Adrenal gland (tissue), 12 donors: ENCODE data around the gene PIGX. TPM values are rescaled to one million over a fixed set of nuclear protein-coding genes. Genes with fewer than 3 reads are reported as not detected.

Source experiments
- DNase-seq, 7 donors: peaks; one replicate each; pipeline ENCODE4 v3.0.0-alpha.2; 2019 to 2020
- H3K27ac ChIP-seq, 5 donors: fragments of 200-600 bp; sonication (generic) in 4 of 5; 1 replicate in 3 of 5; 2 replicates in 2 of 5; pipeline versions ENCODE4 v1.5.1 to v1.8.0; 2016 to 2020; ENCODE audit warnings: mild to moderate bottlenecking in 1 of 5
- H3K27me3 ChIP-seq: fragments of 200-600 bp; 2 replicates; pipeline ENCODE4 v1.8.0; 2021
- H3K36me3 ChIP-seq, 2 donors: fragments of 200-600 bp; replicated peaks in 1 of 2; 1 replicate in 1 of 2; 2 replicates in 1 of 2; pipeline versions ENCODE4 v1.5.1 to v1.8.0; 2018 to 2022
- H3K4me1 ChIP-seq, 2 donors: fragments of 200-600 bp; replicated peaks in 1 of 2; 1 replicate in 1 of 2; 2 replicates in 1 of 2; pipeline versions ENCODE4 v1.5.1 to v1.8.0; 2018 to 2021
- H3K4me3 ChIP-seq, 4 donors: fragments of 200-600 bp; sonication (generic) in 3 of 4; one replicate each; pipeline ENCODE4 v1.5.1; 2016 to 2018
- H3K9me3 ChIP-seq, 3 donors: fragments of 200-600 bp; sonication (generic) in 1 of 3; replicated peaks in 1 of 3; 1 replicate in 2 of 3; 2 replicates in 1 of 3; pipeline versions ENCODE4 v1.5.1 to v1.8.0; 2016 to 2021
- POLR2A ChIP-seq, 2 donors: fragments of 450-650 bp; IDR thresholded peaks; one replicate each; pipeline ENCODE4 v1.6.1; 2017; ENCODE audit warnings: antibody characterized with exemption in 2 of 2, mild to moderate bottlenecking in 2 of 2, moderate library complexity in 1 of 2
- WGBS, 4 donors: extraction: QIAGEN DNeasy Blood & Tissue Kit in 2 of 4; methylation state at CpG; one replicate each; pipeline versions ENCODE4 v1.1.5 to v1.1.7; 2013 to 2017; 5-methylcytosine and 5-hydroxymethylcytosine counted together
- intact Hi-C, 2 donors: fragments of 100-400 bp; cut with DNase I; formaldehyde crosslinking; loops; one replicate each; pipeline versions ENCODE4 v1.14.1 to v1.15.0; 2022 to 2023
- polyA plus RNA-seq, 3 donors: library from polyadenylated mRNA; stranded (reverse); fragments of 200-250 nt in 2 of 3; fragments of 350-450 nt in 1 of 3; fragmentation: Illumina TruSeq in 1 of 3; extraction: RNeasy Lipid Tissue Mini Kit (QIAGEN cat#74804) in 1 of 3; gene quantifications; one replicate each; pipeline ENCODE4 v1.2.3, GENCODE V29; 2013 to 2014
- total RNA-seq, 9 donors: library from RNA; depleted of rRNA in 4 of 9; stranded (reverse); fragments of >200 nt in 4 of 9; fragments of 120-200 nt in 1 of 9; fragmentation: NEBNext Ultra II Directional in 1 of 9; extraction: Animal tissue kit (Norgen Biotek cat#: 25700) in 1 of 9; gene quantifications; one replicate each; pipeline versions ENCODE4 v1.1.0 to v1.2.4, GENCODE V29; 2013 to 2023
- TF ChIP-seq, protein P1 (sequence below), 6 experiments: fragments of 450-650 bp in 4 of 6; fragments of 200-600 bp in 2 of 6; sonication (generic) in 1 of 6; IDR thresholded peaks; 1 replicate in 5 of 6; 2 replicates in 1 of 6; pipeline versions ENCODE4 v1.5.1 to v1.8.0; 2016 to 2021; ENCODE audit warnings: antibody characterized with exemption in 6 of 6, mild to moderate bottlenecking in 2 of 6, moderate library complexity in 1 of 6
- donor health status: healthy with polysubstance abuse.
- donor health status: Bipolar disorder and iron deficiency.
- donor health status: DM: yes; HTN: yes; CAD: no.
- donor health status: DM: no; HTN: no; CAD: no.
- donor health status: DM: no; HTN: no; CAD: no.
- donor health status: DM: yes; HTN: yes; CAD: no.

The PIGX gene
- total and polyA plus RNA-seq, 12 donors = 10.2 to 33.9 (median 26.1) TPM

DNA sequence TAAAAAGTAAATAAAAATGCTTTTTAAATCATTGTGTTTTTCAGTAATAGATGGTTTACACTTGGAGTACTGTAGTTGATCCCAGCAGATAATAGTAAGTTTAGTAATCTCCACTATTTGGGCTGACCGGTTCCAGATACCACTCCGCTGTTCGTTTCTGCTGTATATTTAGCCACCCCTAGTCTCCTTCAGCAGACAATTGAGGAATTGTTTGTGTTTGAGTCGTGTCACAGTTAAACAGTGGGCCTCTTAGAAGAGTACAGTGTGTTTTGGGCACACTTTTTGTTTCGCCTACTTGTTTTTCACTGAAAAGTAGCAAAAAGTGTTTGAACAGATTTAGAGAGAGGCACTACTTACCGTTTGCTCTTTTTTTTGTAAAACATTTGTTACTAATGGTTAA lies 60.7 kb downstream of the PIGX start:
- Histone ChIP-seq H3K27me3 (no peaks in the 10 kb centered on the region), H3K4me1 (peaks cover 10 to 14% of the 10 kb centered on the region in 2 donors), H3K9me3 (no peaks in the 10 kb centered on the region), H3K4me3 (no peak overlapping the region), H3K27ac (no peak overlapping the region), H3K36me3 (no peaks in the 10 kb centered on the region)
- intact Hi-C loops = no loop called here
- no peak for TF ChIP-seq POLR2A (IDR thresholded peaks at IDR 0.05)
- TF ChIP-seq, protein P1, sequence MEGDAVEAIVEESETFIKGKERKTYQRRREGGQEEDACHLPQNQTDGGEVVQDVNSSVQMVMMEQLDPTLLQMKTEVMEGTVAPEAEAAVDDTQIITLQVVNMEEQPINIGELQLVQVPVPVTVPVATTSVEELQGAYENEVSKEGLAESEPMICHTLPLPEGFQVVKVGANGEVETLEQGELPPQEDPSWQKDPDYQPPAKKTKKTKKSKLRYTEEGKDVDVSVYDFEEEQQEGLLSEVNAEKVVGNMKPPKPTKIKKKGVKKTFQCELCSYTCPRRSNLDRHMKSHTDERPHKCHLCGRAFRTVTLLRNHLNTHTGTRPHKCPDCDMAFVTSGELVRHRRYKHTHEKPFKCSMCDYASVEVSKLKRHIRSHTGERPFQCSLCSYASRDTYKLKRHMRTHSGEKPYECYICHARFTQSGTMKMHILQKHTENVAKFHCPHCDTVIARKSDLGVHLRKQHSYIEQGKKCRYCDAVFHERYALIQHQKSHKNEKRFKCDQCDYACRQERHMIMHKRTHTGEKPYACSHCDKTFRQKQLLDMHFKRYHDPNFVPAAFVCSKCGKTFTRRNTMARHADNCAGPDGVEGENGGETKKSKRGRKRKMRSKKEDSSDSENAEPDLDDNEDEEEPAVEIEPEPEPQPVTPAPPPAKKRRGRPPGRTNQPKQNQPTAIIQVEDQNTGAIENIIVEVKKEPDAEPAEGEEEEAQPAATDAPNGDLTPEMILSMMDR (IDR thresholded peaks at IDR 0.05) = no peak
- 89 to 94% (median 92%) methylated on average over 6 of the region's 6 CpGs for WGBS, 4 donors
- DNase-seq = no peak

DNA sequence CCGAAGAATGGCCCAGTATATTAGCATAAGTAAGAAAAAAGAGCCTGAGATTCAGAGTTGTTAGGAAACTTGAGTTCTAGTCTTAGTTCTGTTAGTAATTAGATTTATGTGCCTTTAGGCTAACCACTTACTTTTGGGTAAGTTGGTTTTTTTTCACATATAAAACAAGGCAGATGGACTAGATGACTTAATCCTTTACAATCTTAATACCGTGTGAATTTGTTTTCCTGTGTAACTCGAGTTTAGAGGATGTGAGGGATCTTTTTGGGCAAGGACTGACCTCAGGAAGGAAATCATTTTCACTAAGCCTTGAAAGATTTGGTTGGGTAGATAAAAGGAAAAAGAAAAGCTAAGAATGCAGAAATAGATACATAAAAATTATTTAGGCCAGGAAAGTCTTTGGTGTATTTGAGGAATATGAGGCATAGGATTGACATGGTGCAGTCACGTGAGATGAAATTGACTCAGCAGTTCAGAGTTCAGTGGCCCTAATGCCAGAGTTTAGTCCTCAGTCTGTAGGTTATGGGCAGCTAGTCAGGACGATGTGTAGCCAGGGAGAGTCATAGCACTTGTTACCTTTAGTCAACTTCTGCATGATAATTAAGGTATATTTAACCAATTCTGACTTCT lies 62.1 kb downstream of the PIGX start:
- no peaks in the 10 kb centered on the region for H3K36me3 ChIP-seq
- intact Hi-C loops = no loop called here
- no peaks in the 10 kb centered on the region for H3K9me3 ChIP-seq
- H3K27ac ChIP-seq = peak overlapping the region in 4 of 5 donors; percentile 17 to 63 (median 42)
- DNase-seq = peak in 2 of 7 donors; percentile 24 to 39
- TF ChIP-seq, protein P1 (IDR thresholded peaks at IDR 0.05) = no peak
- no peak for TF ChIP-seq POLR2A (IDR thresholded peaks at IDR 0.05)
- peaks cover 22 to 27% of the 10 kb centered on the region in 2 donors for H3K4me1 ChIP-seq
- no peaks in the 10 kb centered on the region for H3K27me3 ChIP-seq
- no peak overlapping the region for H3K4me3 ChIP-seq
- 35 to 43% (median 40%) methylated on average over 5 of the region's 5 CpGs for WGBS, 4 donors

DNA sequence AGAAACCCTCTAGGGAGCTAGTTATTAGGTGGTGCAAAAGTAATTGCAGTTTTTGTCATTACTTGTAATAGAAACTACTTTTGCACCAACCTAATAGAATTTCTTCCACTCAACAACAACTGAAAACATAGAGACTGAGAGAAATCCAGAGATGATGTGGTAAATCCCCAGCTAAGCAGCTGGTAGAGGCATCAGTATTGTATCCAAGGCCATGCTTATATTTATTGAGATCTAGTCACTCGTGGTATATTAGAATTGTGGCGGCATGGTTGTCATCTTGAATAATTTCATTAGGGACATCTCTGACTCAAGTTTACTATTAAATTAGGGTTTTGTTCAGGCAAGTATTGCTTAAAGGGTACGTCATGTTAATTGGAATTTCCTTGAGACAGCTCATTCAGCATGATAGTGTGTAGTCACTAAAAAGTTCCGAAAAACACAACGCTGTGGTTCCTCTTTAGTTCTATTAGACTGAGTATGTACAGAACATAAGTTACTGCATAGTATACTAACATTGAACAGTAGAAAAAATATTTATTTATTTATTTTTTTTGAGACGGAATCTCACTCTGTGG lies 62.8 kb downstream of the PIGX start:
- TF ChIP-seq, protein P1 (IDR thresholded peaks at IDR 0.05) = no peak
- TF ChIP-seq POLR2A (IDR thresholded peaks at IDR 0.05) = no peak
- peaks cover 22 to 28% of the 10 kb centered on the region in 2 donors for H3K4me1 ChIP-seq
- H3K36me3 ChIP-seq = no peaks in the 10 kb centered on the region
- DNase-seq = no peak
- H3K4me3 ChIP-seq = no peak overlapping the region
- intact Hi-C loops = no loop called here
- WGBS, 4 donors = 87 to 90% (median 89%) methylated on average over 6 of the region's 6 CpGs
- no peaks in the 10 kb centered on the region for H3K9me3 ChIP-seq
- no peaks in the 10 kb centered on the region for H3K27me3 ChIP-seq
- H3K27ac ChIP-seq = peak overlapping the region in 4 of 5 donors; percentile 17 to 63 (median 42)

DNA sequence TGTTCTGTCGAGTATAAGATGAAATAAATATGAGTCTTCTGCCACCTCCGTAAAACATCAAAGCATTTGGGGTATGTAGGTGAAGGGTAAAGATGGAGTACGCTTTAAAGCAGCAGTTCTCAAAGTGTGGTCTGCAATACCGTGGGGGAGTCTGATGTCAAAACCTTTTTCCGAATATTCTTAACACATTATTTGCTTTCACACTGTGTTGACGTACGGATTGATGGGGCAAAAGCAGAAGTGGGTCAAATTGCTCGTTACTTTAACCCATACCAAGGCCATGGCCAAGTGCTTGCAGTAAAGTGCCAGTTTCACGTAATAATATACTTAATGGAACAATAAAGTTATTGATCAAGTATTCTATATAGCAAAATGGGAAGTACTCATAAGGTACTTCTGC lies 63.8 kb downstream of the PIGX start:
- no peaks in the 10 kb centered on the region for H3K27me3 ChIP-seq
- WGBS, 4 donors = 69 to 80% (median 76%) methylated on average over 9 of the region's 9 CpGs

More for the DNA sequence above, 63.8 kb downstream of the PIGX start:
- DNase-seq = no peak
- Histone ChIP-seq H3K4me1 (peaks cover 22 to 28% of the 10 kb centered on the region in 2 donors), H3K4me3 (no peak overlapping the region), H3K36me3 (no peaks in the 10 kb centered on the region), H3K9me3 (no peaks in the 10 kb centered on the region), H3K27ac (peak overlapping the region in 1 of 5 donors; percentile 5)
- intact Hi-C loops = no loop called here
- TF ChIP-seq, protein P1 (IDR thresholded peaks at IDR 0.05) = no peak
- no peak for TF ChIP-seq POLR2A (IDR thresholded peaks at IDR 0.05)
